ENCODE measurements around the gene AQP12A. TPM values are rescaled to one million over a fixed set of nuclear protein-coding genes. Genes with fewer than 3 reads are reported as not detected.

The AQP12A gene
- total RNA-seq, 1 donor from 2014 or later, result not detected

GRCh38 chr2:240730501-240731177 lies 39.0 kb downstream of the AQP12A start:
- intact Hi-C loops (cut with DNase I), result no loop called here
- DNase-seq (ENCODE audit: low spot score), result no peak

GRCh38 chr2:240731178-240731545 lies 39.5 kb downstream of the AQP12A start:
- no peak for DNase-seq (ENCODE audit: low spot score)

GRCh38 chr2:240732184-240732583 lies 40.5 kb downstream of the AQP12A start:
- intact Hi-C loops (cut with DNase I), result no loop called here
- no peak for DNase-seq (ENCODE audit: low spot score)

More at GRCh38 chr2:240731178-240731545, 39.5 kb downstream of the AQP12A start:
- intact Hi-C loops (cut with DNase I), result no loop called here

- no peak for DNase-seq (ENCODE audit: low spot score)
- intact Hi-C loops (cut with DNase I), result no loop called here
Observed at GRCh38 chr2:240732911-240733622, 41.4 kb downstream of the AQP12A start.

- DNase-seq (ENCODE audit: low spot score), result no peak
- intact Hi-C loops (cut with DNase I), result no loop called here
Observed at GRCh38 chr2:240733803-240734495, 42.3 kb downstream of the AQP12A start.

DNA sequence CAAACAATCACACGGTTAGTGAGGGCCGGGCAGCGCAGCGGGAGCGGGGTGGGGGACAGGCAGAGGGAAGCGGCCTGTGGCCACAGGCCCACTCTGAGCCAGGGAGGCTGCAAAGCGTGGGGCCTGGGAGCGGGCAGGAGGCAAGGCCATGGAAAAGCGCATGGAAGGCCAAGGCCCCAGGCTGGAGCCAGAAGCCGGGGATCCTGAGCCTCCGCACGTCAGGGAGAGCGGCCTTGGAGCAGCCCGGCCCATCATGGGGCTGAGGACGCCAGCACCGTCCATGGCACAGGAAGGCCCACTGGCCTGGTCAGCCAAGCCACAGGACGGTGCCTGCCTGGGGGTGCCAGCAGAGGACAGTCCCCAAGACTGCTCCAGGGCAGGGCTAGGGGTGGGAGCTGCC lies 43.1 kb downstream of the AQP12A start:
- DNase-seq (ENCODE audit: low spot score), result no peak
- intact Hi-C loops (cut with DNase I), result no loop called here

- intact Hi-C loops (cut with DNase I), result no loop called here
- no peak for DNase-seq (ENCODE audit: low spot score)
Observed at GRCh38 chr2:240735476-240735875, 43.8 kb downstream of the AQP12A start.

- DNase-seq (ENCODE audit: low spot score), result no peak
- intact Hi-C loops (cut with DNase I), result no loop called here
Observed at GRCh38 chr2:240736281-240737250, 44.9 kb downstream of the AQP12A start.

- intact Hi-C loops (cut with DNase I), result no loop called here
- no peak for DNase-seq (ENCODE audit: low spot score)
Observed at GRCh38 chr2:240737512-240737911, 45.8 kb downstream of the AQP12A start.

DNA sequence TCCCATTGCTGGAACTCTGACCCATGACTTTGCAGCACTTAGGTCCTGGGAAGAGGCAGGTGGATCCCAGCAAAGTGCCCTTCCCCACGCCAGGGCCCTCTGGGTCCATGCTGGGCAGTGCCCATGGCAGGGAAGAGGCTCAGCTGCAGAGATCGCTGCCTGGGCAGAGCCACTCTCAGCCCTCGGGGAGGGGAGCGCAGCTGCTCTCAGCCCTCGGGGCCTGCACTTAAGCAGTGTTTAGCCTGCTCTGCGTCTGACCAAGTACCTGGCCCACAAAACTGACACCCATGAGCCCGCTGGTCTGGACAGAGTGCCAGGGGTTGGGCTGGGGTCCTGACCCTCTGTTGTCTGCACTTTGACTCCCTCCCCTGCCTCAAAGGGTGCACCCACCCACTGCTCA lies 46.3 kb downstream of the AQP12A start:
- intact Hi-C loops (cut with DNase I), result no loop called here
- no peak for DNase-seq (ENCODE audit: low spot score)

DNA sequence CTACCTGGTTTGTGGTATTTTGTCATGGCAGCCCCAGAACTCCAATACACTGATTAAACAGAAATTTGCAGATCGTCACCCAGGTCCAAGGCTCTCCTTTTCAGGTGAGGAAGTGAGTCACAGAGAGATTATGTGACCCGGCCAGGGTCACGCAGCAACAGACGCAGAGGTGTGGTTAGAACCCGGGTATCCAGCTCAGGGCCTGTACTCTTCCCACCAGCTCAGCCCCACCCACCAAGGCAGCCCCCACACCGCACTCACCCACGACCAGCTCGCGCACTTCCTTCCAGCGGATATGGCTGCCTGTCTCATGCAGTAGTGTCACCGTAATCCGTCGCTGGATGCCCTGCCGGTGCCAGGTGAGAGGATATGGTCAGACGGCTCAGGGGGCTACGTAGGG lies 48.1 kb downstream of the AQP12A start:
- intact Hi-C loops (cut with DNase I), result no loop called here
- DNase-seq (ENCODE audit: low spot score), result no peak

DNA sequence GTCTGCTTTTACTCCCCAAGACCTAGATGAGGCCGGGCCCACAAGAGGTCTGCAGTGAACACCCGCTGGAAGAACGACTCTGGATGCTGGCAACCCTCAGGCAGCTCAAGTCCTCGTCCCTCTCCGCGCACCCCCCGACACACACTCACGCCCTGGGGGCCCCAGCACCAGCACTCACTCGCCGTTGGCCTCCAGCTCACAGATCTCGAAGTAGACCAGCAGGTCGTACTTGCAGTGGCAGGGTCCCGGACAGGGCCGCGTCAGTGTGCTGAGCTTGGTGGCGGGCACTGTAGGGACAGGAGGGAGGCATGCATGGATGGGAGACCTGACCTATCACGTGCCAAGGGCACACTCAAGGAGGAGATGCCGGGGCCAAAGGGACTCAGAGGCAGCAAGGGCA lies 49.4 kb downstream of the AQP12A start:
- DNase-seq (ENCODE audit: low spot score), result no peak
- intact Hi-C loops (cut with DNase I), result no loop called here

DNA sequence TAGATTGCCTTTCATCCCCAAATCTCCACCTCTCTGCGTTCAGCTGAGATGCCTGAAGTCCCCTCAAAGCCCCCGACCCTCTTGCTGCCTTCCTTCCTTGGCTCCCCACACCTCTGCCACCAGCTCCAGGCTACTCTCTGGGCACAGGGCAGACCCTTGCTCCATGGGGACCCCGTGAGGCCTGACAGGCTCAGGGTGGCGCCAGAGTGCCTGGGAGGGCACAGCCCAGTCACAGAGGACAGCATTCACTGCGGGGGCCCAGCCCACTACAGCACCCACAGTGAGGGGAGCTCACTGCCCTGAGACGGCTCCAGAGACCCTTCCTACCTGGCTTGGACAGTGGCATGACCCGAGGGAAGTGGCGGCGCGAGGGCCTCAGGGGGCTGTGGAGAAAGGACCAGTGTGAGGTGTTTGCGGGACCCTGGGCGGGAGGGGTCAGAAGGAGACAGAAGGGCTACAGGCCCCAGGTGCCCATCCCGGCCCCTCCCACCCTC lies 51.0 kb downstream of the AQP12A start:
- no peak for DNase-seq (ENCODE audit: low spot score)
- intact Hi-C loops (cut with DNase I), result no loop called here

- no peak for DNase-seq (ENCODE audit: low spot score)
- intact Hi-C loops (cut with DNase I), result no loop called here
Observed at GRCh38 chr2:240745456-240745855, 53.8 kb downstream of the AQP12A start.

- no peak for DNase-seq (ENCODE audit: low spot score)
- intact Hi-C loops (cut with DNase I), result no loop called here
Observed at GRCh38 chr2:240745962-240746361, 54.3 kb downstream of the AQP12A start.

DNA sequence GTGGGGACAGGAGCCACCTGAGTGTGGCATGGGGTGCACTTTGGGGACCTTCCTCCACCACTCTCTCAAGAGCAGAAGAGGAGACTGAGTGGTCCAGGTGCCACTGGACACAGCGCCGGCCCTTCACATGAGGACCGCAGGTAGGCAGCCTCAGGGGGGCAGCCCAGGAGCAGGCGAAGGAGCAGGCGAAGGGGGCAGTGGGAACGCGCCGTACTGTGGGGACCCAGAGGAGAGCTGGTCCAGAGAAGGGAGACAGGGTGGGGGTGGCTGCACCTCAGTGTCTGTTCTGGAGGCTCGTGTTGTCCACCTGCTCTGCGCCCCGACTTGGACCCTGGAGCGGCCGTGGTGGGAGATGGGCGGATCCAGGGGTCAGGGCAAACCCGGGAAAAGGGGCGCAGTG lies 55.0 kb downstream of the AQP12A start:
- intact Hi-C loops (cut with DNase I), result no loop called here
- no peak for DNase-seq (ENCODE audit: low spot score)

GRCh38 chr2:240747256-240747655 lies 55.6 kb downstream of the AQP12A start:
- DNase-seq (ENCODE audit: low spot score), result no peak

More at GRCh38 chr2:240747256-240747655, 55.6 kb downstream of the AQP12A start:
- intact Hi-C loops (cut with DNase I), result no loop called here

All from cardiac septum (tissue), 1 donor.